SK-N-SH treated with all-trans-retinoic acid at 6 μM for 48 hours (cell line): ENCODE results near the gene MYBPC3.

Experiments used
- BACH2 ChIP-seq: fragments of 250-450 bp; sonication (Bioruptor Pico); IDR thresholded peaks from 2 replicates; pipeline ENCODE4 v1.9.0; 2021; ENCODE audit warnings: mild to moderate bottlenecking, borderline replicate concordance
- GLIS3 ChIP-seq: fragments of 250-450 bp; sonication (Bioruptor Pico); IDR thresholded peaks from 2 replicates; pipeline ENCODE4 v1.5.0; 2020; ENCODE audit warnings: mild to moderate bottlenecking, moderate library complexity
- ZNF70 ChIP-seq: fragments of 450-650 bp; formaldehyde crosslinking; IDR thresholded peaks from 2 replicates; pipeline ENCODE4 v1.5.0; 2020; ENCODE audit warnings: mild to moderate bottlenecking, moderate library complexity

DNA sequence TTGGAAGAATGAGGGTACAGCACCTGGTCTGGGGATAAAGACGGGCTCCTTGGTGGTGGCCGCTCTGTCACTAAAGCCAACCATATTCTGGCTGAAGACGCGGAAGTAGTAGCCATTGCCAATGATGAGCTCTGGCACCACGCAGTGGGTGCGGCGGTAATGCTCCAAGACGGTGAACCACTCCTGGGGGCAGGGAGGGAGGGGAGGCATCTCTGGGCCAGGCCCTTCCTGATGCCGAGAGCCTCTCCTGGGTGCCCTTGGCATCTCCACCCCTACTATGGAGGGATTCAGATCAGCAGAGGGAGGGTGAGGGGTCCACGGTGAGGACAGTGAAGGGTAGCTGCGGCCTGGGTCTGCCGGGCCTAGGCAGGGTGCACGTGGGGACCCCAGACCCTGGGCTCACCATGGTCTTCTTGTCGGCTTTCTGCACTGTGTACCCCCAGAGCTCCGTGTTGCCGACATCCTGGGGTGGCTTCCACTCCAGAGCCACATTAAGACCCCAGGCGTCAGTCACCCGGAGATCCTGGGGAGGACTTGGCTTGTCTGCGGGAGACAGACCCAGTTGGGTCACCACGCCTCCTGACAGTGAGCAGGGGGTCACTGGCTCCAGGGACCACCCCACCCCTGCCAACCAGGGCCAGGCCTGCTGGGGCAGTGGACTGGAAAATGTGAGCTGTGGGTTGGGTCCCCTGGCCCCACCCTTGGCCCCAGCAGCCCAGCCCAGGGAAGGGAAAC lies 19.5 kb downstream of the MYBPC3 start:
- TF ChIP-seq ZNF70 (no peak), BACH2 (CRISPR knock-in tag) (no peak), GLIS3 (CRISPR knock-in tag) (no peak)
